CD4-positive, alpha-beta T cell treated with Interleukin-2 at 100 ng/mL for 4 hours (primary cell): ENCODE data around the gene BHMT2.
A peak's percentile ranks its signal among the peaks of the same experiment; 100 is the strongest.

Experiments used
- DNase-seq: peaks from one replicate; pipeline ENCODE4 v3.0.0-alpha.2; 2020; ENCODE audit warnings: low spot score

Gene BHMT2, protein sequence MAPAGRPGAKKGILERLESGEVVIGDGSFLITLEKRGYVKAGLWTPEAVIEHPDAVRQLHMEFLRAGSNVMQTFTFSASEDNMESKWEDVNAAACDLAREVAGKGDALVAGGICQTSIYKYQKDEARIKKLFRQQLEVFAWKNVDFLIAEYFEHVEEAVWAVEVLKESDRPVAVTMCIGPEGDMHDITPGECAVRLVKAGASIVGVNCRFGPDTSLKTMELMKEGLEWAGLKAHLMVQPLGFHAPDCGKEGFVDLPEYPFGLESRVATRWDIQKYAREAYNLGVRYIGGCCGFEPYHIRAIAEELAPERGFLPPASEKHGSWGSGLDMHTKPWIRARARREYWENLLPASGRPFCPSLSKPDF

GRCh38 chr5:79069488-79070349 is at the start of gene BHMT2, which contains the start of gene DMGDH:
Gene BHMT2, plus strand, starts transcription at chr5:79069767. Its CDS starts 16 bp downstream, at chr5:79069783.
Gene DMGDH, minus strand, starts transcription at chr5:79069674. Its CDS starts 54 bp downstream, at chr5:79069620.
- no peak for DNase-seq

- peak; percentile 41 for DNase-seq
These were observed 48.6 kb upstream of the BHMT2 start for GRCh38 chr5:79020861-79021561.

GRCh38 chr5:79021753-79022152 is 47.8 kb upstream of the BHMT2 start:
- no peak for DNase-seq

DNA sequence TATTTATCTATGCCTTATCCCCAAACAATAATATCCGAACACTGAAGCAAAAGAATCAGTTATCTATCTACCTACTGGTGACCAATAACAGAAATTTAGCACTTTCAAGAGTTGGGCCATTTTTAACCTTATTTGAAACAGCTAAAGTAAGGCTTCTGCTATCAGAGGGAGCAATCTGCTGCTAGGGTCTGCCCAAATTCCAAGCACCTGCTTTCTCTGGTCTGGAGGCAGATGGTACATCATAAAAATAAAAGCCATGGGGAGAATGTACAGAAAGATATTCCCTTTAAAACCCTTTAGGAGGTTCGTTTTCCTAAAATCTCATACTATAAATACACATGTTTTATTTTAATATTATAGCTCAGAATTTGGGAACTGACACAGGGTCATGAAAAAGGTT is 46.8 kb upstream of the BHMT2 start:
- no peak for DNase-seq

- DNase-seq: no peak
These were observed 46.2 kb upstream of the BHMT2 start for GRCh38 chr5:79023348-79023747.

- DNase-seq: no peak
These were observed 45.6 kb upstream of the BHMT2 start for GRCh38 chr5:79023947-79024346.

DNA sequence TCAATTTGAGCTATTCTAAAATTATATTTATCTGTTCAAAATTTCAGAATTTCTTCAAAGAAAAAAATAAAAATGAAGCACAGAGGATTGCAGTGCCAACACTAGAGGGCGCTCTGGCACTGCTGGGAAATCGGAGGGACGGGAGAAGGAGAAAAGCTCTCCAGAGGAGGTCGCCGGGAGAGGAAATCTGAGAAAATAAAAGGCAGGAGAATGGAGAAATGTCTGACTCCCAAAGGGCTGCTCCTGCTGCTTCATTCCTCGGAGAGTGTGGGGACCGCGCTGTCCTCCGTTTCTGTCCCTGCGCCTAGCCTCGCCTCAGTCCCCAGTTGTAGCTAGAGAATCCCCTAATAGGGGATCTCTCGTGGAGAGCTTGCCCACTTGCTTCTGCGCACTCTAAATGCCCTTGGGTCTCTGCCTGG is 44.5 kb upstream of the BHMT2 start:
- peak; percentile 46 for DNase-seq

- no peak for DNase-seq
These were observed 38.7 kb upstream of the BHMT2 start for GRCh38 chr5:79030663-79031484.

DNA sequence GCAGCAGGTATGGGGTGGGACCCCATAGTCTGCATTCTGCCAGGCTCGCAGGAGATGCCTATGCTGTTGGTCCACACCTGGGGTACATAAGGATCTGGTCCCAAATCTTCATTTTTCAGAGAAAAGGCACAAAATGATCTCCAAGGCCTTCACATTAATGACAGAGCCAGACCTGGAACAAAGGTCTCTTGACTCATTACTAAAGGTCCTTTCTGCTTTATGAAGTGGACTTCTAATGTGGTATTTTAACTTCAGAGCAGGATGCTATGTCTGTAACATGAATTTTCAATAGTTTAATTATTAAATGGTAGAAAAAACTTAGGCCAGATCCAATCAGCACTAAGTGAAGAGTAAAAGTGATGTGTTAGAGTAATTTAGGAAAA is 38.1 kb upstream of the BHMT2 start:
- no peak for DNase-seq

DNA sequence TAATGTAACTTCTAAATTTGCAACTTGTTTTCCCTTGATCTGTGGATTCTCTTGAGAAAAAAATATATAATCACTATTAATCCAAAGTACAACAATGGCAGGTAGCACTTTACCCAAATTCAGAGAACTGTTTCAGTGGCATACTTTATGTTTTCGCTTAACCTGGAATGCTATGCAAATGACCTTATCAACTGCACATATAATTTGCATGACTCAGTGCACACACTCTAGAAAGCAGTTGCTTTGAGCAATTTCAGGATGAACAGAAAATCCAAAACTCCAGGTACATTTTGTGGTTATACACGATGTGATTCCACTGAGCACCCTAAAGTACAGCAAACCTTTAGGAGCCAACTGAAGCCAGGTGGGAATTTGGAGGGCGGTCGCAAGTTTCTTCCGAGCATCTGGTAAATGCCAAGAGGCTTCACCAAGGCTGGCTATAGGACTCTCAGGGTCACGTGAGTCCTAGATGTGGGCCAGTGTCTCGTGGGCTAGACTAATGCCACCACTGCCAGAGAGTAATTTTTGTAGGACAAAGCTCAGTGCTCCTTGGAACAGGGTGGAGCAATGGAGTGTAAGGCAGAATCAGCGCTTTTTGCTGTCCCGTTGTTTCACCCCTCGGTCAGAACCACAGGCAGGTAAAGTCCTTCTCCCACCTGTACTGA is 37.4 kb upstream of the BHMT2 start:
- DNase-seq: no peak

GRCh38 chr5:79032782-79033181 is 36.8 kb upstream of the BHMT2 start:
- no peak for DNase-seq

DNA sequence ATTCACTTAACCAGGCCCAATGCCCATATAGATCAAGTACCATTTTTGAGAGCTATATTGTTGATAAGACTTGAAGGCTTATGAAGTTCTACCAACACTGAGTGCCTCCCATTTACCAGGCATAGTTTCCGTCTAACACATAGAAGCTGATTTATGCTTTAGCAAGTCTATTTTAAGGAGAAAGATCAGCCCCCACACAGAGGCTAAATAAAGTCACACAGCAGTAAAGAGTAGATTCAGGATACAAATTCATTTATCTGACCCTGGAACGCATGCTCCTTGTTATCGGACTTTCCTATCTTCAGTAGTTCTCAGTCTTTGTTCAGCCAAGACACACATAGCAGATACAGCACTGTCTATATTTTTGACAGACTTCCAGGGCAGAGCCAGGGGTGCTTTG is 34.3 kb upstream of the BHMT2 start:
- DNase-seq: no peak

- DNase-seq: no peak
These were observed 32.8 kb upstream of the BHMT2 start for GRCh38 chr5:79036769-79037168.

DNA sequence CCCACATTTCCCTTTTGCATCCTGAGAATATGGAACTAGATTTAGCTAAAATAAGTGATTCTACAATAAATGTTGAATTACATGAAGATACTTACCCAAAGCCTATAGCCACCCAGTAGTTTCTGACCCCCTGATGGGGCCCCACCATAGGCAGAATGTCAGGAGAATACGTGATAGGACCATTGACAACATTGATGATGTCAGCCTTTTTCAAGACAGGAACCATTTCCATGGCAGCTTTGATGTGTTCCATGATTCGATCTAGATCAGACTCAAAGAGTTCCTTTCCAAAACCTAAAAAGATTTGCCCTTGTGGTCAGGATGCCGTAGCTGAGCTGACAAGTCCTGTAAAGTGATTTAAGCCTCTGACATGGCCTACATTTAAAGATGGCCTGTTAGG is 27.4 kb upstream of the BHMT2 start:
- no peak for DNase-seq

DNA sequence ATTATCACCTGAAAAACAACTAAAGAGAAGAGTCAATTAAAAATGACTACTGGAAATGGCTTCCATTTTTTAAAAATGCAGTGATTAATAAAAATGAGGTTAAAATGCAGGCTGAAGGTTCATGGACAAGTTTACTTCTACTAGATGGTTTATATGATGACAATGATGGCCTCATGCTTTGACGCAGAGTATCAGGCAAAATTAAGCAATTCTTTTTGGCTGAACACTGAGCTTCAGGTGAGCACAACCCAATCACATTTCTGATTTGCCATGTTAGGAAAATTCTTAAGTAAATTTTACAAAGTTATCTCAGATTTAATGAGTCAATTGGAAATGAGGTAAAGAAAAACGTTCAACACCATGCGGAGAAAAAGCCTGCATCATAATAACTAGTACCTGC is 22.4 kb upstream of the BHMT2 start:
- no peak for DNase-seq

GRCh38 chr5:79048437-79048836 is 21.1 kb upstream of the BHMT2 start:
- DNase-seq: no peak

DNA sequence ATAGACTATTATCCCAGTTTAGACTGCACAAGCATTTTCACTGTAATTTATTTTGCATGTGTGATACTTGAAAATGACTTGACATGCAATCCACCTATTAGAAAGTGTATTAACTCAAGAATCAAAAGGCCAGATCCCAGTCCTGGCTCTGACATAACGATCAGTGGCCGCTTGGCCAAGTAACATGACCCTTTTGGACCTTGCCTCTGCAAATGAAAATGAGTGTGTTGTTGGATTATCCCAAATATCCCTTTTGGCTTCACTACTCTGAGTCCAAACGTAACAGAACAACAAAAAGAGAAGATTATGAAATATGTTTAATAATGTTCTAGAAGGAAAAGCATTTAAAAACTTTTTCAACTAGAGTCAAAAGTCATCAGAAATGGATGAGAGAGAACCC is 19.1 kb upstream of the BHMT2 start:
- no peak for DNase-seq

DNA sequence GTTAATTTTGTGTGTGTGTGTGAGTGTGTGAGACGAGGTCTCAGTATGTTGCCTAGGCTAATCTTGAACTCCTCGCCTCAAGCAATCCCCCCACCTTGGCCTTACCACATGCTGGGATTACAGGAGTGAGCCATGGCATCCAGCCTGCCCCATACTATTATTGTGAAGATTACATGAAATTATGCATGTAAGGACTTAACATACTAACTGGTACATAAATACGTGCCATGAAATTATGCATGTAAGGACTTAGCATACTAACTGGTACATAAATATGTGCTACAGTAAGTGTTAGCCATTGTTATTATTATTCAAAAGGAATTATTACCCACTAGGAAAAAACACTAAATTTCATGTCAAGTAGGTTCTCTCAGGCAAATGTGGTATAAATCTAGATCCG is 16.2 kb upstream of the BHMT2 start:
- no peak for DNase-seq

DNA sequence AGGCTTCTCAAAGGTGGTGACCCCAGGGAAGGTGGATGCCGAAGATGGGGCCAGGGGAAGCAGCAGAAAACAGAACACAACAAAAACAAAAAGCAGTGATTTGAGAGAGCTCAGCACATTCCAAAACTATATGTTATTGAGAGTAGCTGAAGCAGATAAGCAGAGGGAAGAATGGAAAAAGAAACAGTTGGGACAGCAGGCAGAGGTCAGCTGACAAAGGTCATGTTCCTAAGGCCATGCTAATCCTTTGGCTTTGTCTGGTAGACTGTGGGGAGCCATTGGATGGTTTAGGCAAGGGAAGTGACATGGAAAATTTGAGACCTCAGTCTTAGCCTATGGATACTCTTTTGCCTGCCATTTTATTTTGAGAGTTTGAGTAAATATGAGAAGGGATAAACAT is 14.6 kb upstream of the BHMT2 start:
- DNase-seq: no peak

DNA sequence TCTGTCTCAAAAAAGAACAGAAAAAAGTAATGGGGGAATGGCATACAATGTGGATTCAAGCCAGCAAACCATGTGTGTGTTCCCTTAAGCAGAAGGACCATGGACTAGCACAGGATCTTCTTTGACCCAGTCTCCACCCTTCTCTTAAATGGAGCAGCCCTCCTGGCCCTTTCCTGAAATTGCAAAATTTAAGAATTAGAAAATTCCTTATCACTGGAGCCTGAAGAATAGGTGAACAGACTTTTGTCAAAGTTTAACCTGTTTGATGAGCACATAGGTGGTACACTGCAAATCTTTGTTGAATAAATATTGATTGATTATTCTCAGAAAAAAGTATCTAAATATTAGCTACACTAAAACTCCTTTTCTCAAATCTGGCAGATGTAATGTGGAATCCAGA is 12.7 kb upstream of the BHMT2 start:
- no peak for DNase-seq

- DNase-seq: no peak
These were observed 9.9 kb upstream of the BHMT2 start for GRCh38 chr5:79059674-79060073.
